Measurements from ENCODE around the gene AGBL3.
"Not testable (repeated sequence)": the region's sequence is repeated elsewhere in the genome, so short reads cannot be mapped to it uniquely, and the experiment has no call there.

Gene AGBL3

GRCh38 chr7:135167365-135167917, 181.1 kb downstream of the AGBL3 start:
- no peak overlapping the region for H3K9ac ChIP-seq (ENCODE audit: low read length)
- peaks cover 24% of the 10 kb centered on the region for H3K4me1 ChIP-seq (ENCODE audit: control insufficient read depth, insufficient read depth, low read length)
- H3K4me3 ChIP-seq (ENCODE audit: low read length), result no peak overlapping the region
- H3K36me3 ChIP-seq (ENCODE audit: control insufficient read depth, insufficient read depth, low read length), result no peaks in the 10 kb centered on the region
- H3K27me3 ChIP-seq (ENCODE audit: control insufficient read depth, insufficient read depth, low read length), result no peaks in the 10 kb centered on the region
- no peaks in the 10 kb centered on the region for H3K9me3 ChIP-seq (ENCODE audit: control insufficient read depth, low read length)

- no peaks in the 10 kb centered on the region for H3K27me3 ChIP-seq (ENCODE audit: control insufficient read depth, insufficient read depth, low read length)
- no peaks in the 10 kb centered on the region for H3K9me3 ChIP-seq (ENCODE audit: control insufficient read depth, low read length)
- no peak overlapping the region for H3K9ac ChIP-seq (ENCODE audit: low read length)
- H3K4me3 ChIP-seq (ENCODE audit: low read length), result no peak overlapping the region
- peaks cover 24% of the 10 kb centered on the region for H3K4me1 ChIP-seq (ENCODE audit: control insufficient read depth, insufficient read depth, low read length)
- no peaks in the 10 kb centered on the region for H3K36me3 ChIP-seq (ENCODE audit: control insufficient read depth, insufficient read depth, low read length)
These were observed 181.7 kb downstream of the AGBL3 start for GRCh38 chr7:135168001-135168400.

GRCh38 chr7:135168489-135169140, 182.3 kb downstream of the AGBL3 start:
- Histone ChIP-seq H3K36me3 (ENCODE audit: control insufficient read depth, insufficient read depth, low read length) (no peaks in the 10 kb centered on the region), H3K9ac (ENCODE audit: low read length) (no peak overlapping the region), H3K4me3 (ENCODE audit: low read length) (no peak overlapping the region), H3K4me1 (ENCODE audit: control insufficient read depth, insufficient read depth, low read length) (peaks cover 24% of the 10 kb centered on the region), H3K9me3 (ENCODE audit: control insufficient read depth, low read length) (no peaks in the 10 kb centered on the region), H3K27me3 (ENCODE audit: control insufficient read depth, insufficient read depth, low read length) (no peaks in the 10 kb centered on the region)

GRCh38 chr7:135169141-135169963, 183.0 kb downstream of the AGBL3 start:
- Histone ChIP-seq H3K27me3 (ENCODE audit: control insufficient read depth, insufficient read depth, low read length) (no peaks in the 10 kb centered on the region), H3K36me3 (ENCODE audit: control insufficient read depth, insufficient read depth, low read length) (no peaks in the 10 kb centered on the region), H3K4me1 (ENCODE audit: control insufficient read depth, insufficient read depth, low read length) (peaks cover 24% of the 10 kb centered on the region), H3K9me3 (ENCODE audit: control insufficient read depth, low read length) (no peaks in the 10 kb centered on the region), H3K4me3 (ENCODE audit: low read length) (peak overlapping the region; percentile 85), H3K9ac (ENCODE audit: low read length) (peak overlapping the region; percentile 90)

GRCh38 chr7:135169964-135170273, 183.6 kb downstream of the AGBL3 start:
- Histone ChIP-seq H3K4me1 (ENCODE audit: control insufficient read depth, insufficient read depth, low read length) (peaks cover 24% of the 10 kb centered on the region), H3K27me3 (ENCODE audit: control insufficient read depth, insufficient read depth, low read length) (no peaks in the 10 kb centered on the region), H3K9me3 (ENCODE audit: control insufficient read depth, low read length) (no peaks in the 10 kb centered on the region), H3K9ac (ENCODE audit: low read length) (peak overlapping the region; percentile 90), H3K4me3 (ENCODE audit: low read length) (peak overlapping the region; percentile 85), H3K36me3 (ENCODE audit: control insufficient read depth, insufficient read depth, low read length) (no peaks in the 10 kb centered on the region)

- H3K4me3 ChIP-seq (ENCODE audit: low read length), result peak within 1 kb of the TSS; percentile 85
- H3K9ac ChIP-seq (ENCODE audit: low read length), result peak within 1 kb of the TSS; percentile 90
- no peaks in the 10 kb centered on the region for H3K9me3 ChIP-seq (ENCODE audit: control insufficient read depth, low read length)
- no peaks in the 10 kb centered on the region for H3K27me3 ChIP-seq (ENCODE audit: control insufficient read depth, insufficient read depth, low read length)
- H3K36me3 ChIP-seq (ENCODE audit: control insufficient read depth, insufficient read depth, low read length), result no peaks in the 10 kb centered on the region
- H3K4me1 ChIP-seq (ENCODE audit: control insufficient read depth, insufficient read depth, low read length), result peaks cover 24% of the 10 kb centered on the region
These were observed 184.1 kb downstream of the AGBL3 start, which contains the start of gene CYREN for GRCh38 chr7:135170274-135170997. CYREN (minus strand) TSS chr7:135170707; CDS start chr7:135168922, 1,785 bp downstream.

GRCh38 chr7:135170998-135171481, 184.7 kb downstream of the AGBL3 start:
- H3K36me3 ChIP-seq (ENCODE audit: control insufficient read depth, insufficient read depth, low read length); H3K4me3 ChIP-seq (ENCODE audit: low read length); H3K9me3 ChIP-seq (ENCODE audit: control insufficient read depth, low read length); H3K27me3 ChIP-seq (ENCODE audit: control insufficient read depth, insufficient read depth, low read length): not testable (repeated sequence)
- peak overlapping the region; percentile 90 for H3K9ac ChIP-seq (ENCODE audit: low read length)
- peaks cover 24% of the 10 kb centered on the region for H3K4me1 ChIP-seq (ENCODE audit: control insufficient read depth, insufficient read depth, low read length)

GRCh38 chr7:135171581-135172291, 185.4 kb downstream of the AGBL3 start:
- peaks cover 24% of the 10 kb centered on the region for H3K4me1 ChIP-seq (ENCODE audit: control insufficient read depth, insufficient read depth, low read length)
- not testable (repeated sequence) for H3K4me3 ChIP-seq (ENCODE audit: low read length); H3K9ac ChIP-seq (ENCODE audit: low read length); H3K36me3 ChIP-seq (ENCODE audit: control insufficient read depth, insufficient read depth, low read length); H3K9me3 ChIP-seq (ENCODE audit: control insufficient read depth, low read length); H3K27me3 ChIP-seq (ENCODE audit: control insufficient read depth, insufficient read depth, low read length)

- peaks cover 22% of the 10 kb centered on the region for H3K4me1 ChIP-seq (ENCODE audit: control insufficient read depth, insufficient read depth, low read length)
- not testable (repeated sequence) for H3K36me3 ChIP-seq (ENCODE audit: control insufficient read depth, insufficient read depth, low read length); H3K27me3 ChIP-seq (ENCODE audit: control insufficient read depth, insufficient read depth, low read length); H3K9ac ChIP-seq (ENCODE audit: low read length); H3K9me3 ChIP-seq (ENCODE audit: control insufficient read depth, low read length); H3K4me3 ChIP-seq (ENCODE audit: low read length)
These were observed 187.6 kb downstream of the AGBL3 start for GRCh38 chr7:135173916-135174315.

GRCh38 chr7:135174941-135175340, 188.6 kb downstream of the AGBL3 start:
- Histone ChIP-seq H3K9me3 (ENCODE audit: control insufficient read depth, low read length) (no peaks in the 10 kb centered on the region), H3K4me1 (ENCODE audit: control insufficient read depth, insufficient read depth, low read length) (peaks cover 22% of the 10 kb centered on the region), H3K27me3 (ENCODE audit: control insufficient read depth, insufficient read depth, low read length) (no peaks in the 10 kb centered on the region), H3K9ac (ENCODE audit: low read length) (no peak overlapping the region), H3K36me3 (ENCODE audit: control insufficient read depth, insufficient read depth, low read length) (no peaks in the 10 kb centered on the region), H3K4me3 (ENCODE audit: low read length) (no peak overlapping the region)

- Histone ChIP-seq H3K4me3 (ENCODE audit: low read length) (no peak overlapping the region), H3K27me3 (ENCODE audit: control insufficient read depth, insufficient read depth, low read length) (no peaks in the 10 kb centered on the region), H3K9ac (ENCODE audit: low read length) (no peak overlapping the region), H3K36me3 (ENCODE audit: control insufficient read depth, insufficient read depth, low read length) (no peaks in the 10 kb centered on the region), H3K4me1 (ENCODE audit: control insufficient read depth, insufficient read depth, low read length) (peaks cover 24% of the 10 kb centered on the region), H3K9me3 (ENCODE audit: control insufficient read depth, low read length) (peaks cover 4% of the 10 kb centered on the region)
These were observed 189.6 kb downstream of the AGBL3 start for GRCh38 chr7:135175931-135176330.

Measured in mucosa of stomach (tissue), 1 donor.